Measurements from ENCODE around the gene CWC27.

GRCh38 chr5:64796301-64796700 is 27.6 kb downstream of the CWC27 start:
- TF ChIP-seq GABPA (IDR thresholded peaks at IDR 0.05; ENCODE audit: low read depth) (no peak), POLR2AphosphoS5 (IDR thresholded peaks at IDR 0.05; ENCODE audit: low read depth) (no peak), CTCF (IDR thresholded peaks at IDR 0.05; ENCODE audit: insufficient read depth, low read length) (no peak), SPI1 (IDR thresholded peaks at IDR 0.05; ENCODE audit: borderline replicate concordance, low read depth) (no peak)
